ENCODE measurements around the gene HAPLN3.

GRCh38 chr15:88866295-88866881, 29.0 kb downstream of the HAPLN3 start:
- TF ChIP-seq EZH2 (IDR thresholded peaks at IDR 0.05; ENCODE audit: borderline replicate concordance, insufficient read depth, low read depth, low read length, poor library complexity, severe bottlenecking), result no peak
- TF ChIP-seq, protein P1, sequence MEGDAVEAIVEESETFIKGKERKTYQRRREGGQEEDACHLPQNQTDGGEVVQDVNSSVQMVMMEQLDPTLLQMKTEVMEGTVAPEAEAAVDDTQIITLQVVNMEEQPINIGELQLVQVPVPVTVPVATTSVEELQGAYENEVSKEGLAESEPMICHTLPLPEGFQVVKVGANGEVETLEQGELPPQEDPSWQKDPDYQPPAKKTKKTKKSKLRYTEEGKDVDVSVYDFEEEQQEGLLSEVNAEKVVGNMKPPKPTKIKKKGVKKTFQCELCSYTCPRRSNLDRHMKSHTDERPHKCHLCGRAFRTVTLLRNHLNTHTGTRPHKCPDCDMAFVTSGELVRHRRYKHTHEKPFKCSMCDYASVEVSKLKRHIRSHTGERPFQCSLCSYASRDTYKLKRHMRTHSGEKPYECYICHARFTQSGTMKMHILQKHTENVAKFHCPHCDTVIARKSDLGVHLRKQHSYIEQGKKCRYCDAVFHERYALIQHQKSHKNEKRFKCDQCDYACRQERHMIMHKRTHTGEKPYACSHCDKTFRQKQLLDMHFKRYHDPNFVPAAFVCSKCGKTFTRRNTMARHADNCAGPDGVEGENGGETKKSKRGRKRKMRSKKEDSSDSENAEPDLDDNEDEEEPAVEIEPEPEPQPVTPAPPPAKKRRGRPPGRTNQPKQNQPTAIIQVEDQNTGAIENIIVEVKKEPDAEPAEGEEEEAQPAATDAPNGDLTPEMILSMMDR (IDR thresholded peaks at IDR 0.05), result no peak

Measured in B cell (primary cell).